ENCODE data around the gene ARL1. TPM values are rescaled to one million over a fixed set of nuclear protein-coding genes. Genes with fewer than 3 reads are reported as not detected.
"Not testable (repeated sequence)": the region's sequence is repeated elsewhere in the genome, so short reads cannot be mapped to it uniquely, and the experiment has no call there.

ARL1 gene
- total RNA-seq, 1 donor from 2014 or later, result 100 TPM

DNA sequence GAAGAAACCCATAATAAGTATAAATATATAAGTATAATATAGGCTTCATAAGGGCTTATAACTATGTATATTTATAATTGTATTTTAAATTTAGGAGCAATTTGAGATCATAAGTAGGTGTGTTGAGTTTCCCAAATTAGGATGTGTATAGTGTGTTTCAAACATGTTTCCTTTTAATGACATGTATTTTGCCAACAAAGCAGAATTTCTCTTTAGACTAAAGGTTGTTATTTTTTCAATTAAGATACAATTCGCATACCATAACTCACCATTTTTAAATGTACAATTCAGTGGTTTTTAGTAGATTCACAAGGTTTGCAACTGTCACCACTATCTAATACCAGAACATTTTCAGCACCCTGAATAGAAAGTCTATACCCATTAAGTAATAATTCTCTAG is 7.7 kb upstream of the ARL1 start:
- Histone ChIP-seq H3K27ac (ENCODE audit: low read depth, low read length) (no peak overlapping the region), H3K9ac (ENCODE audit: low read length) (no peak overlapping the region), H3K36me3 (ENCODE audit: insufficient read depth, low read length) (no peaks in the 10 kb centered on the region), H3K9me3 (ENCODE audit: insufficient read depth, low read depth, low read length) (no peaks in the 10 kb centered on the region), H3K4me1 (ENCODE audit: insufficient read depth, low read length) (no peaks in the 10 kb centered on the region), H3K4me2 (ENCODE audit: low read length) (no peak overlapping the region), H3K4me3 (ENCODE audit: insufficient read depth, low read depth, low read length) (no peak overlapping the region), H3K27me3 (ENCODE audit: insufficient read depth, low read length) (no peaks in the 10 kb centered on the region), H4K20me1 (ENCODE audit: insufficient read depth, low read length) (no peaks in the 10 kb centered on the region), H3K79me2 (ENCODE audit: insufficient read depth, low read length) (no peaks in the 10 kb centered on the region), H2AFZ (ENCODE audit: low read depth, low read length) (no peak overlapping the region)
- no peak for FAIRE-seq
- no peak for TF ChIP-seq CTCF (IDR thresholded peaks at IDR 0.05; ENCODE audit: insufficient read depth, low read depth, low read length)
- H3K4me1 Mint-ChIP-seq (ENCODE audit: low read depth, unreplicated experiment), result no peaks in the 10 kb centered on the region
- H3K4me3 Mint-ChIP-seq (ENCODE audit: unreplicated experiment), result no peak overlapping the region
- H3K9me3 Mint-ChIP-seq (ENCODE audit: unreplicated experiment), result no peaks in the 10 kb centered on the region
- no peak overlapping the region for H3K27ac Mint-ChIP-seq (ENCODE audit: unreplicated experiment)
- H3K27me3 Mint-ChIP-seq (ENCODE audit: low read depth, unreplicated experiment), result peaks cover 10% of the 10 kb centered on the region
- no peak for DNase-seq (ENCODE audit: low read depth)
- no peaks in the 10 kb centered on the region for H3K36me3 Mint-ChIP-seq (ENCODE audit: low read depth, unreplicated experiment)

DNA sequence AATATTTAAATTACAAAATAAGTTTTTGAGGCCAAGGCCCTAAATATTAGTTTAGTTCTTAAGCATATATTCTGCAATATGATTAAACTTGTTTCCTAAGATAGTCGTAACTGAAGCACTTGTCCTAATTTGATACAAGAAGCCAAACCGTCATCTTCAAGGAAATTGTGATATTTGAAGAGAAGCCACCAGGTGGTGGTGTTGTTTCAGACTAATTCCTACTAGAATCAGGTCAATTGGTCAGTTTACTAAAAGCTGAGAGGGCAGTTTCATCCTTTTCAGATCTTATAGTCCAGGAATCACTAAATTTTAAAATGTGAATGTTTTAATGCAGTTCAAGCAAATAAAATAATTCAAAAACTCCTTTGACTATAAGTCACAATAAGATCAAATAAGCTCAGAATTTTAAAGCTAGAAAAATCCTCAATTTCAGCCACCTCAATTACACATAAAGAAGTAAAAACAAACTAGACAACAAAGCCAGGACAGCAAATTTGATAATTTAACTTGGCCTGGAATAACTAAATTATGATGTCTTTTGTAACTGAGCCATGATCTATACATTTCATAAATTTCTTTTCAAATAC is 7.1 kb upstream of the ARL1 start:
- Histone ChIP-seq H3K4me1 (ENCODE audit: insufficient read depth, low read length) (no peaks in the 10 kb centered on the region), H3K36me3 (ENCODE audit: insufficient read depth, low read length) (no peaks in the 10 kb centered on the region), H3K79me2 (ENCODE audit: insufficient read depth, low read length) (no peaks in the 10 kb centered on the region), H3K4me2 (ENCODE audit: low read length) (no peak overlapping the region), H3K9ac (ENCODE audit: low read length) (no peak overlapping the region), H3K27me3 (ENCODE audit: insufficient read depth, low read length) (no peaks in the 10 kb centered on the region), H2AFZ (ENCODE audit: low read depth, low read length) (no peak overlapping the region), H3K9me3 (ENCODE audit: insufficient read depth, low read depth, low read length) (no peaks in the 10 kb centered on the region), H3K27ac (ENCODE audit: low read depth, low read length) (no peak overlapping the region), H4K20me1 (ENCODE audit: insufficient read depth, low read length) (no peaks in the 10 kb centered on the region), H3K4me3 (ENCODE audit: insufficient read depth, low read depth, low read length) (no peak overlapping the region)
- Mint-ChIP-seq H3K36me3 (ENCODE audit: low read depth, unreplicated experiment) (no peaks in the 10 kb centered on the region), H3K4me3 (ENCODE audit: unreplicated experiment) (no peak overlapping the region), H3K9me3 (ENCODE audit: unreplicated experiment) (no peaks in the 10 kb centered on the region), H3K4me1 (ENCODE audit: low read depth, unreplicated experiment) (no peaks in the 10 kb centered on the region), H3K27ac (ENCODE audit: unreplicated experiment) (no peak overlapping the region), H3K27me3 (ENCODE audit: low read depth, unreplicated experiment) (peaks cover 10% of the 10 kb centered on the region)
- TF ChIP-seq EZH2 (IDR thresholded peaks at IDR 0.05; ENCODE audit: insufficient read depth, low read length) (no peak), CTCF (IDR thresholded peaks at IDR 0.05; ENCODE audit: insufficient read depth, low read depth, low read length) (peak; percentile 60)
- FAIRE-seq, result peak; percentile 71
- DNase-seq (ENCODE audit: low read depth), result peak; percentile 25

DNA sequence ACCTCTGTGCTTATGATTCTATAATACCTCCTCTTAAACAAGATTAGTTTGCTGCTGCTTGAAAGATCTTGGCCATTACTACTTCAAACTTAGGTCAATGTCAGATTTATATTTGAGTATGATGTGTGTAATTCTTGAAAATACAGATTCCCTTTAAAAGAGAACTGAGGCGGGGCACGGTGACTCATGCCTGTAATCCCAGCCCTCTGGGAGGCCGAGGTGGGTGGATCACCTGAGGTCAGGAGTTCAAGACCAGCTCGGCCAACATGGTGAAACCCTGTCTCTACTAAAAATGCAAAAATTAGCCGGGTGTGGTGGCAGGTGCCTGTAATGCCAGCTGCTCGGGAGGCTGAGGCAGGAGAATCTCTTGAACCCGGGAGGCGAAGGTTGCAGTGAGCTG is 2.6 kb upstream of the ARL1 start:
- H3K4me3 Mint-ChIP-seq (ENCODE audit: unreplicated experiment); H3K27ac Mint-ChIP-seq (ENCODE audit: unreplicated experiment); H3K27ac ChIP-seq (ENCODE audit: low read depth, low read length); H3K27me3 ChIP-seq (ENCODE audit: insufficient read depth, low read length); H3K4me1 Mint-ChIP-seq (ENCODE audit: low read depth, unreplicated experiment); DNase-seq (ENCODE audit: low read depth); H3K9ac ChIP-seq (ENCODE audit: low read length); H2AFZ ChIP-seq (ENCODE audit: low read depth, low read length); H3K4me1 ChIP-seq (ENCODE audit: insufficient read depth, low read length); FAIRE-seq; H3K9me3 ChIP-seq (ENCODE audit: insufficient read depth, low read depth, low read length); H3K4me2 ChIP-seq (ENCODE audit: low read length); H3K36me3 ChIP-seq (ENCODE audit: insufficient read depth, low read length); H3K36me3 Mint-ChIP-seq (ENCODE audit: low read depth, unreplicated experiment); H3K9me3 Mint-ChIP-seq (ENCODE audit: unreplicated experiment); H3K4me3 ChIP-seq (ENCODE audit: insufficient read depth, low read depth, low read length): not testable (repeated sequence)
- H3K27me3 Mint-ChIP-seq (ENCODE audit: low read depth, unreplicated experiment), result peaks cover 10% of the 10 kb centered on the region
- H3K79me2 ChIP-seq (ENCODE audit: insufficient read depth, low read length), result peaks cover 24% of the 10 kb centered on the region
- H4K20me1 ChIP-seq (ENCODE audit: insufficient read depth, low read length), result peaks cover 18% of the 10 kb centered on the region
